ENCODE data around the gene PDLIM4.

The PDLIM4 gene

DNA sequence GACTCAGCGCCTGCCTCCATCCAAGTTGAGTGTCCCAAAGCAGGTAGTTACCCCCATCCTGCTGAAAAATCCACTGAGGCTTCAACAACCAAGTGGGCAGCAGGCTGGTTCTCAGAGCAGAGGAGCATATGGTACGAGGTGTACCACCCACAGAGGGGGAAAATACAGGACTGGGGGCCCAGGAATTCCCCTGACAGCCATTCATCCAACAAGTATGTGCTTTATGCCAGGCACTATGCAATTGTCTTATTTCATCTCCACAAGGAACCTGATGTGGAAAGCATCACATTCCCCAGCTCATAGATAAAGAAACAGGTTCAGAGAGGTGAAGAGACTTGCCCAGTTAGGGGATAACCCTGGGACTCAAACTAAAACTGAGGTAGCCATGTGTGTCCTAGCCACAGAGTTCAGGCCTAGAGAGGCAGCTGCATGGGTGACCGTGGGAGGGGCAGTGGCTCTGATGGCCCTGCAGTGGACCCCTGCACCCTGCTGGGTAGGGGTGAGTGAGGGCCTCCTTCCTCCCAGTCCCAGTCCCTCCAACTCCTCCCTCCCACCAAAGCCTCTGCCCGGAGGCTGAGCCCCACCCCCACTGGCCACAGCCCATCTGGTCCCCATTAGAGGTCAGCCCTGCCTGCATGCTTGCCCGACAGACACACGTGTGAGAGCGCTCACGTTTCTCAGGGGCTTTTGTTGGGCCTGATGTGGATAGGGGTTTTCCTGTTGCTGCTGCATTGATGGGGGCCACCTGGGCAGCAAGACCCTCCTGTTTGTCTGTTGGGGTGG lies 11.5 kb downstream of the PDLIM4 start:
- no peak for DNase-seq

DNA sequence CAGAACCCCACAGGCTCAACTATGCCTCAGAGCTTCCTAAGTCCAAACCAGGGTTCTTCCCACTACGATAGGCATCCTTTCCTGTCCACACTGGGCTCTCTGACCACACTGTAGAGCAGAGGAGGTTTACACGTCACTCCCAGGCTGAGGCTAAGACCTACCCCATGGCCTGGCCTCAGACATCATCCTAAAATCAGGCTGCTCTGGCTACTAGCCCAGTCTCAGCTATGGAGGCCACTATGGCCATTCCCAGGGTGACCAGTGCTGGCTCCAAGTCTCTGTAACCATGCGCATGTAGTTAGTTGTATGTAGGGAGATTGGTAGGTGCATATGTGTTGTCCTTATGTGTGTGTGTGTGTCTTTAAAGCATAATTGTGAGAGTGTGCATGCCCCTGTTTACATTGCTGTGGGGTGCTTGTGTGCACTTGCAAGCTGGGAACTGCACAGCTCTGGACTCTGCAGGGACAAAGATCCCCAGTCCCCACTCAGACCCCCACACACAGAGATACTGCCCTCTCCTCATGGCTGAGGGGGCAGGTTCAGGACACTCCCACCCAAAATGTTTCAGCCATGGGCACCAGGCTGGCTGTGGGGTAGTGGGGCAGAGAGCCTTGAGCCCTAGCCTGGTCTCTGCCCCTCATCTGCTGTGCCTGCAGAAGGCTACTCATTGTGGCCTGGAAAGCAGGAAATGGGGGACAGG lies 12.3 kb downstream of the PDLIM4 start:
- no peak for DNase-seq

DNA sequence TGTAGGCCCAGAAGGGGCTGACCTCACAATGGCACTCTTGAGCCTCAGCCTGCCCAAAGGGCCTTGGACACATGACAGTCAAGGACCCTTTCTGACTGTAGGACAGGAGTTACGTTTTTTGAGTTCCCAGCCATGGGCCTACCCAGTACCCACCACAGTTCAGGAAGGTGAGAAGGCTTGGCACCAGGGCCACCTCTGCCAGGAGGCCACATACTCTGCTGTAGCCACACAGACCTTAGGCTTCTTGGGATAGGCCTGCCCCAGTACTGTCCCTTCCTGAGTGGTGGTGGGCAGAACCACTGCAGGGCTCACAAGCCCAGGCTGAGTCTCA lies 12.8 kb downstream of the PDLIM4 start:
- DNase-seq: no peak

DNA sequence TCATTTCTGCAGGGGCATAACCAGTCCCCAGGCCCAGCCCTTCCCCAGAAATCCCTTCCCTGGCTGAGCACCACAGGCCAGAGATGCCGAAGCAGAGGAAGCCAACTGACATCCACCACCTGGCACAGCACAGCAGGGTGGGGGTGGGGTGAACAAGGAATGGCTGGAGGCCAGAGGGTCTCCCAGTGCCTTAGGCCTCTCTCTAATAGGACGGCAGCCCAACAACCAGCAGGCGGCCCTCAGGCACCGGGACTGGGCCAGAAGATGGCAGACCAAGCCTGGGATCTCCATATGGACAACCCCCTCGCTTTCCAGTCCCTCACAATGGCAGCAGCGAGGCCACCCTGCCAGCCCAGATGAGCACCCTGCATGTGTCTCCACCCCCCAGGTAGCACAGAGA lies 13.2 kb downstream of the PDLIM4 start:
- DNase-seq: no peak

DNA sequence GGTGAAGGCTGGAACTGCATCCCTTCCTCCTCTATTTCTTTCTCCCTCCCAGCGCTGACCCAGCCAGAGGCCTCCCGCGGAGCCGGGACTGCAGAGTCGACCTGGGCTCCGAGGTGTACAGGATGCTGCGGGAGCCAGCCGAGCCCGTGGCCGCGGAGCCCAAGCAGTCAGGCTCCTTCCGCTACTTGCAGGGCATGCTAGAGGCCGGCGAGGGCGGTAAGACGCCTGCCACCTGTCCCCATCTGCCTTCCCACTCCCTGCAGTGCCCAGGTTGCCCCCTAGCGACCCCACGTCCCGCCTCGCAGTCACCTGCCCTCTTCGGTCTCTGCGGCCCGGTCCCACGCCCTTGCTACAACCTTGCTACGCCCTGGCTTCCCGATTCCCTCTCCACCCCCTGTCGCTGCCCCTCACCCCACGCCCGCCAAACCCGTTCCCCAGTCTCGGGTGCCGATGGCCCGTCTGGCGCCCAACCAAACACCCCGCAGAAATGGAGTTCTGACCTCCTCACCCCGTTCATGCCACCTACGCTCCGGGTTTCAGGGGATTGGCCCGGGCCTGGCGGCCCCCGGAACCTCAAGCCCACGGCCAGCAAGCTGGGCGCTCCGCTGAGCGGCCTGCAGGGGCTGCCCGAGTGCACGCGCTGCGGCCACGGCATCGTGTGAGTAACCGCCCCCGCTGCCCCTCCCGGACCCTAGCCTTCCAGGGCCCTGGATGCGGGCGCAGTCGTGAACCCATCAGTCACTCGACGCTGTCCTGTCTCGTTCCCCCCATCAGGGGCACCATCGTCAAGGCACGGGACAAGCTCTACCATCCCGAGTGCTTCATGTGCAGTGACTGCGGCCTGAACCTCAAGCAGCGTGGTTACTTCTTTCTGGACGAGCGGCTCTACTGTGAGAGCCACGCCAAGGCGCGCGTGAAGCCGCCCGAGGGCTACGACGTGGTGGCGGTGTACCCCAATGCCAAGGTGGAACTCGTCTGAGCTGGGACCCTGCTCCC lies 14.1 kb downstream of the PDLIM4 start:
- no peak for DNase-seq

DNA sequence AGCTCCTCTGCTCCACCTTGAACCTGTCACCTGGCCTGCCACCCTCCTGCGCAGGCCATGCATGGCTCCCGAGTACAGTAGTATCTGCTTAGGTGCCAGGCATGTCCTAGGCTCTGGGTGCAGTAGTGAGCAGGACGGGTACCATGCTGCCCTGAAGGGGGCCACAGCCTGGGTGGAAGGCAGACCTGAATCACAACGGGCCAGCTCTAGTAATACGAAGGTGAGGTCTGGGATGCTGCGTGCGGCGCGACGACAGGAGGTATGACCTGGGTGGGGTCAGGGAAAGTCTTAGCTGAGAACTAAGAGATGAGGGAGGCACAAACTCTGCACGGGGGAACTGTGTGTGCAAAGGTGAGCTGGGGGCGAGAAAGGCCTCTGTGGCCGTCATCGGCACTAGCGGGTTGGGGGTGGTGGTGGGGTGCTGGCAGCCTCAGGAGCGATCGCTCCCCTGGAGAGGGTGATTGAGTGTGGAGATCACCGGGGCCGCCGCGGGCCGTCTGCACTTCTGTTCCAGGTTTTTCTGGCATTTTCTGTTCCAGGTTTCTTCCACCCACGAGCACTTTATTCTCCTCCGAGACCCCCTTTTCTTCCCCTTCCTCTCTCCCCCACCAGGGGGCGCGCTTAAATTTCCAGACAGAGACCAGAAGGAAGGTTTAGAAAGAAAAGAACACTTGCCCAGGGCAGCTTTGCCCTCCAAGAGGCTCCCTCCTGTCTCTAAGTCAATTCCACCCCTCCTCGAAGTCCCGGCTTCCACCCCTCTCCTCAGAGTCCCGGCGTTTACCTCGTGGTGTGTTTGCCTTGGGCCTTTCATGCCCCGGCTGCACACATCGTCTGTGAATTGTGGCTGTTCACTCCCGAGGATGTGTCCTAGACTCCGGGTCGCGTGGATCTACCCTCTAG lies 15.1 kb downstream of the PDLIM4 start:
- peak; percentile 42 for DNase-seq

DNA sequence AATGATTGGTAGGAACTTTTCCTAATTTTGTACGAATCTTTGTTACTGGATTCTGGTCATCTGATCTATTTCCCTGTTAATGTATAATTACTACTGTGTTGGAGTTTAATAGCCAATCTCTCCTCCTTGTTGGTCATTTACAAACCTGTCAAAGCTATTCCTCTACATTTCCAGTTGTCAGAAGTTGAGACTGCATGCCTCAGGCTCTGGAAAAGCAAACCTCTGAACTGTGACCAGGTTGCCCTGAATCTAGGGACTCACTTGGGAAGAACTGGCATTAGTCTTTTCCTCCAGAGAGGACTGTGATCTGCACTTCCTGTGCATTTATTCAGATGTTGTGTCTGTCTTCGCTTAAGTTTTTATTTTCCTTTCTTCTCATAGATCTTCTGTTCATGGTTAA lies 16.1 kb downstream of the PDLIM4 start:
- no peak for DNase-seq

DNA sequence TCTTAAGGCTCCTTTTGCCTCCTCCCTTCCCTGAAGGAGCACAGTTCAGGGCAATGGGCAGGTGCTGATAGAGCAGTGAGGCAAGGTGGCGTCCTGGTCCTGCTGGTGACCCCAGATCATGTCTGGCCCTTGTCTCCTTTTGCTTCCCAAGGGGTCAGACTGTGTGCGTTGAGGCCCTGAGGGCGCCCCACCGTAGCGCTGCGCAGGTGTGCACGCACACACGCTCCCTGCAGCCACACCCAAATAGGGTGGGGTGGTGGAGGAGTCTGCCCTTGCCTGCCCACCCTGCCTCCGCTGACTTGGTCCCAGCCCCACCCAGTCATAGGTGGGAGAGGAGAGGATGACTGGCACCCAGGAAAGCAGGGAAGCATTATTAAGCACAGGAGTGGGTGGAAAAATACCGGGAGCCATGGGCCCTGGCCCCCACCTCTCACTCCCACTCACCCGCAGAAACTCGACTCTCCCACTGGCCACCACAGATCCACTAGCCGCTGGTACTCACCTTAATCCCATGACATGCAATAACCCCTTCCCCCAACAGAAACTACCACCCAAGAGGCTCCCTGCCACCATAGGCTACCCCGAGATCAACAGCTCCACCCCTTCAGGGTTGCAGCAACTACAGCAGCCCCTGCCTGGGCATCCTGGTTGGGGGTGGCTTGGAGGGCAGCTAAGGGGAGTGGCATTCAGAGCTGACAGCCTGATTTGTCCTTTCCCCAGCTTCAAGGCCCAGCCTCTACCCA lies 16.7 kb downstream of the PDLIM4 start:
- no peak for DNase-seq

DNA sequence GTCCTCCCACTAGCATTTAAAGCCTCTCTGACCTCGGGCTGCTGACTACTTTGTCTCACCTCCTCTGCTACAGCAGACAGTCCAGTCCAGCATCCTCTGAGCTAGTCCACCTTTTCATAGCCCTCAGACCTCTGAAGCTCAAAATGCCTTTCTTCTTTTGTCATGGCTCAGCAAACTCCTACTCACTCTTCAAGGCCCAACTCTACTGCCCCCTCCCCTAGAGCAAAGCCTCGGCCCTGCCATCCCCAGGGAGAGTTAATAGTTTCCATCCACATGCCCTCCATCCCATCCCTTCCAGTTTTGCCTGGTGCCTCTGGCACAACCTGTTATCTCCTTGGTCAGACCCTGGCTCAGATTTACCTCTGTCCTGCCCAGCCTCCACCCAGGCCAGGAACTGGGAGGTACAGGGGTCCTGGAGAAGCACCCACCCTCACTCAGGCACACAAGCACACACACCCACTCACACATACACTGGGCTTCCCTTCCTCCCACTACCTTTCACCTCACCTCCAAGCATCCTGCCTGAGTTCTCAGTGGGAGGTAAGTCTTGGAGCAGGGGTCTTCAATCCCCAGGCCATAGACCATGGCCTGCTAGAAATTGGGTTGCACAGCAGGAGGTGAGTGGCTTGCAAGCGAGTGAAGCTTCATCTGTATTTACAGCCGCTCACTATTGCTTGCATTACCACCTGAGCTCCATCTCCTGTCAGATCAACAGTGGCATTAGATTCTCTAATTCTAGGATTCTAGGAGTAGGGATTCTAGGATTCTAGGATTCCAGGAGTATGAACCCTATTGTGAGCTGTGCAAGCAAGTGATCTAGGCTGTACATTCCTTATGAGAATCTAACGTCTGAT lies 18.1 kb downstream of the PDLIM4 start:
- DNase-seq: no peak

DNA sequence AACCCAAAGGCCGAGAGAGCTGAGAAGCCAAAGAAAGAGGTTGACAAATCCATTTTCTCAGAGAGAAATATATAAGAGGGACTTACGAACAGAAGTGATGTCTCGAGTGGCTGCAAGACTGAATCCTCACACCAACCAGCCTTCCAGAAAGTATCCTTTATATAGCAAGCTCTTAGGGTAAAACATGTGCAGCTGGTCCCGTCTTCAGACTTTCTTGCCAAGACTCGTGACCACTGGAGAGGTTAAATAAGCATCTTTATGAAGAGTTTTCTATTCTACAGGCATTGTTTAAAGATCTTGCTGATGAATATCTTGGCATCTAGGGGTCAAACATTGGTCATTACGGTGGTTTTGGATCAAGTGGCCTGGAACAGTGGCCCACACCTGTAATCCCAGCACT lies 19.8 kb downstream of the PDLIM4 start:
- DNase-seq: no peak

DNA sequence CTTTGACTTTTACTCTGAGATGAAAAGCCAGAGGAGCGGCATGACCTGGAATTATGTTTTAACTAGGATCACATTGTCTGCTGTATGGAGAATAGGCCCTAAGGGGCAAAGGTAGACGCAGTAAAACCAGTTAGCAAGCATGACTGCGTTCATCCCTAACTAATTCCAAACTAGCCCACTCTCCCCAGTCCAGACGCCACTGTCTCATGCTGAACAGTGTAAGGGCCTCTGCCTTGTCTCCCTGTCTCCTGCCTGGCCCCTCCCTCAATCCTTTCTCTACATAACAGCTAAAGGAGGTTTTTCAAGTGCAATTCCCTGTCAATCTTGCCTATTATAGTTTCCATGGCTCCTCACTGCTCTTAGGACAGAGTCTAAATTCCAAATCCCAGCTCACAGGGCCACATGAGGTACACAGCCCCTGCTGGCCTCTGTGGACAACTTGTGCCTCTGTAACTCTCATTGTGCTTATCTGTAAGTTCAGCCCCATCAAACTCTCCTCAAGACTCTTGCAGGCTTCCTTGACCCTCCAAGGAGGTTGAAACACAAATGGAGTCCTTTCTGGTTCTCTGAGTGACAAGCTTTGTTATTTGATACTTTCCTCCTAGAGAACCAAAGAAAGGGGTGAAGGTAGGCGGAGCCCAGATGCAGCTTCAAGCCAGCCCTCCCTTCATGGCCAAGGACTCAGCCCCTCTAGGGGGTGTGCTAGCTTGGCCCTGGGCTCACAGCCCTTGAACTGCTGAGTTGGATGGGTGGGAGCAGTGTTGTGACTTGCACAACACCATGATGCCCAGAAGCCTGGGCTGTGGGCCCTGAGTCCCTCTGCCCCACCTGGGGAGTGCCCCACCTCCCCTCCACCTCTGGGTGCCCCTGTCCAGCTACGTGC lies 20.7 kb downstream of the PDLIM4 start:
- no peak for DNase-seq

DNA sequence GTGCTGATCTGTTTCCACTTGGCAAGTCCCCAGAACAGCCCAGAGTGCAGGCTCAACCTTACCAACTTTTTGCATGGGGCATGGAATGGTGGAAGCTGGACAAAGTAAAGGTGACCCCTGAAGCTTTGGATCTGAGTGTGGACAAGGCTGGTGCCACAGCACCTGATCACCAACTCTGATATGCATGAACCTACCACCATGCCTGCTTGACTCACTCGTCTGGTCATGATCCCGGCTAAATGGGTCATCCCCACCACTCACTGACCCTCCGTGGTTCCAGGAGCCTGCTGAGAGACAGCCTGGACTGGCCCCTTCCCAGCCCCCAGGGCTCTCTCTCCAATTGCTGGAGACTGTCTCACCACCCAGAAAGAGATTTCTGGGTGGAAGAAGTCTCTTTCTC lies 22.3 kb downstream of the PDLIM4 start:
- no peak for DNase-seq

DNA sequence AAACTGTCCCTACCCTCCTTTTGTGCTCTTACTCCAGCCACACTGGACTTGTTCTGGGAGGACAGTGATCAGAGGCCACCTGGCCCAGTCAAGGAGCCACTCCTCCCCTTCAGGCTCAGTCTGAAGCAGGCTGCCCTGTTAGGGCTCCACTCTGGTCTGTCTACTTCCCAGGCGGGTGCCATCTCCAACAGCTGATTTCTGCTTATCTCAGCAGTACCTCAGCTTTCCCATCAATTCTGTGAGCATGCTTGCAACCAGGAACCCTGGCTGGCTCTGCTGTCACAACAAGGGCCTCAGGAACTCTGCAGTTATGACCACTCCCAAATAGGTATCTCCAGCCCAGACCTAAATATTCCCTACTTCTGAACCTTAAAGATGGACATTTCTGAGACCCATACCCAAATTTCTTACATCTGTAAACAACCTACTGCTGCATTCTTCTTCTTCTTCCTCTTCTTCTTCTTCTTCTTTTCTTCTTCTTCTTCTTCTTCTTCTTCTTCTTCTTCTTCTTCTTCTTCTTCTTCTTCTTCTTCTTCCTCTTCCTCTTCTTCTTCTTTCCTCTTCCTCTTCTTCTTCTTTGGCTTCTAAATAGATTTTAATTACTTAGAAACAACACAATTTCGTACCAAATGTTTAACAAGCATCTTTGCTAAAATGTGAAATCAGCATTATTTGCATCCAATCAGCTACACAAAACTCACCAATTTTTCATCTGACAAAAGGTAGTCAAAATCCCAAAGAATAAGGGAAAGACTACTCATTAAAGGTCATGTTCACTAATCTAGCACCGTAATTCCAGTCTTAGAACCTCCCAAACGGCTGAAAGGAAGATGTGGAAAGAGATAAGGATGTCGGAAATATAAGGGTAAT lies 23.1 kb downstream of the PDLIM4 start:
- DNase-seq: no peak

DNA sequence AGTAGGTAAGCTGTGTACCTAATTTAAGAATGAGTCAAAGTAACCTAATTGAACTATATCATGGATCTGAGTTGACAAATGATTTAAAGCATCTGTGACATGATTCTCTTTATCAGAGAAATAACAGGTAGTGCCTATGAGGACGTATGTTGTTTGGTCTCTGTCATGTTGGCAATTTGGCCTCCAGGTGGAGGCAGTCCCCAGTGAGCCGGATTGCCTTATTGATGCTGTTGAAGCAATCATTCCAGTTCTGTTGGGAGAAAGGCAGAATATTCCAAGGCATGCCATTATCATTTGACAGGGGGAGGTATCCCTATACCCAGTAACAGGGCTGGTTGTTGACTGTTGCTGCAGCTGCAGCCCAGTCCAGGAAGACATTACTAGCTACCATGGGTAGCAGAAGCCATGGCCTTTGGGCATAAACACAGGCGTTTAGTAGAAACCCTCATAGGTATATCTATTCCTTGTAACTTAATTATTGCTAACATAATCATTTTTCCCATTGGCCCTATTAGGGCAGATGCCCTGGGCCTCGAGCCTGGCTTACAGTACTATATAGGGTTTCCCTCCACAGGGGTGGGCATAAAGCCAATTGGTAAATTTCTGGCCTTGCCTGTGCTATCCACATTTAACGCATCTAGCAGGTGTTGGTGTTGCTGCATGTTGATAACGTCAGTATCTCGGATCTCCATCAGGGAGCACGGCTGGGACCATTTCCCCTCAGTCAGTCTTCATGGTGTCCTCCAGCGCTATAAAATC lies 24.5 kb downstream of the PDLIM4 start:
- DNase-seq: no peak

DNA sequence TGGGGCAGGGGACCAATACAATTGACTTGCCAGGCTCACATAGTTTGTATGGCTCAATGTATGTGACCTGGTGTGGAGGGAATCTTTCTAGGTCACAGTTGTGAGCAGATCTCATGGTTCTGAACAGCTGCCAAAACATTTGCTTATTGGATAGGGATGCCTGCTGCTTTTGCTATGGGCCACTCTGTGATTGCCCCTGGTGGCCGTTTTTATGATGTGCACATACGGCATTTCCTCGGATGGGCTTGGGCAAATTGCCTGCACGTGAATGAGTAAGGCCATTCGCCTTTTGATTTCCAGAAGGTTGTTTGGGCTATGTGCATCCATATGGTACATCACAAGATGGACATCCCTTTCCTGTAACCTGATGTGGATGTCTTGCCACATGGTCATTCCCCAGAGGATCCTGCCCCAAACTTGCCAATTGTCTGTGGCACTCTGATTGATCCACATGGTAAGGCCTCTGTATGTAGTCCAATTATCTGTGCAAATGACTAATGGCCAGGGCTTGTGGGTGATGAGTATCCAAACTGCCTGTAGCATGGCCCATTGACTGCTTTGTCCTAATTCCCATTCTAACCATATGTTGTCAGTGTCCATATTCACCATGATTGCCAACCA lies 26.0 kb downstream of the PDLIM4 start:
- DNase-seq: no peak

DNA sequence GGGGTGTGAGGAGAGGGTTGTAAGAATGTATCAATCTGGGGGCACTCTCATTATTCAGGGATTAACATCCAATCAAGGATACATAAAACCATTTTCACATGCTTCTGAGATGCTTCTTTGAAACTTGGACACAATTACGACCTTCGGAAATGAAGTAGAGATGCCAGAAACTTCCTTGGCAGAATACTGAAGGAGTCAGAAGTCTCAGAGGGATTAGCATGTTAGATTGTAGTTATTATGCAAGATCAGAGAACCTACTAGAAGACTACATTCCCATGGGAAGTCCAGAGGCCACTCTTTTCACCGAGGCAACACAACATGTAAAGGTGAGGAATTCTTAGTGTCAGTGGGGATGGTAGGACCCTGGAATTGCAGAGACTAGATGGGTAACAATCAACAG lies 31.6 kb downstream of the PDLIM4 start:
- DNase-seq: no peak

DNA sequence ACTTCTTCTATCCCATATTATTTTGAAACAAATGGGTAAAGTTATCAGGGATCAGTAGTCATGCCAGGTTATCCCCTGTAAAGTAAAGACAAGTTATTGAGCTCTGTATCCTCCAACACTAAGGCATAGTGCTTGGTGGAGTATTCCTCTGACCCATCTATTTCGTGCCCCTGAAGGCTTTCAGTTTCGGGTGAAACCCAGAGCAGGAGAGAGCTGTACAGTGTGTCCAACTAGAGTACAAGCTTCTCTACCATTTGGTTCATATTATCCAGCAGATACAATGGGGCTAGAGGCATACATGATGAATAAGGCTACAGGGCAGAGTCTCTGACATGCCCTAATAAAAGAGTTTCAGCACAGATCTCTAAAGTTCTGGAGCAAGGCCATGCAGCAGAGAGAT lies 33.5 kb downstream of the PDLIM4 start:
- DNase-seq: no peak
